Measurements from ENCODE around the gene MAP3K20.

MAP3K20 gene

DNA sequence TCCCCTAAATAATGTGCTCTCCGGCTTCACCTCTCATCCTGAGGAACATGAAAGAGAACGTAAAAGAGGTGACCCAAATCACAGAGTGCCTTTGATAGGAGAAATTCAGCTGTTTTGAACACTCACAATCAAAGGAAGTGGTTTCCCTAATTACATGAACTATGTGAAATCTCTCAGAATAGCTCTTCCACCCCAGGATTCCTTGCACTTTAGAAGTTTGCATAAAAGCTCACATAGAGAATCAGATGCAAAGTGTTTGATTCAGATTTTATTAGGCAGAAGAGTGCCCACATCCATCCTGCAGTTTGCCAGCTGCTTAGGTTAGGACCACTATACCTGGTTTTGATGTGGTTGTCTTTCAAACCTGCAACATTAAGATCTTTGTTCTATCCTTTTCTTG lies 61.0 kb downstream of the MAP3K20 start:
- peaks cover 9% of the 10 kb centered on the region for H3K9me3 Mint-ChIP-seq
- DNase-seq (ENCODE audit: low spot score): no peak
- H3K36me3 Mint-ChIP-seq (ENCODE audit: low read depth): peaks cover 14% of the 10 kb centered on the region
- H3K4me3 Mint-ChIP-seq: peak overlapping the region; percentile 41
- peaks cover 12% of the 10 kb centered on the region for H3K27me3 Mint-ChIP-seq (ENCODE audit: low read depth)
- peaks cover 57% of the 10 kb centered on the region for H3K4me1 Mint-ChIP-seq (ENCODE audit: low read depth)
- H3K27ac Mint-ChIP-seq: no peak overlapping the region

DNA sequence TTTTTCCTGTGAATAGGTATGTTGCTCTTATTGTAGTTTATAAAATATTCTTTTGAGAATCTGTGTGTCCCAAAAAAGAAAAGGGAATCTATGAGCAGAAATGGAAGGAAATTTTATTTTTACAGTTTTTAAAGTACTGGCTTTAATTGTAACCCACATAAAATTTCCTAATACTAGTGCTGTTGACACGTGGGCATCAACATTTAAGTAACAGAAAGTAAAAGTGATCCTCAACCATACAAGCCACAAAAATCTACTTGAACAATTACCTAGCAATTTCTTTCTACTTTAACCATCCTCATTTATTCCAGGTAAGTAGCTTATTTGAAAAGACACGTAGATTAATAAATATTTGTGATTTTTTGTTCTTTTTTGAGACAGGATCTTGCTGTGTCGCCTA lies 62.0 kb downstream of the MAP3K20 start:
- peaks cover 20% of the 10 kb centered on the region for H3K36me3 Mint-ChIP-seq (ENCODE audit: low read depth)
- H3K4me3 Mint-ChIP-seq: peak overlapping the region; percentile 30
- peaks cover 15% of the 10 kb centered on the region for H3K27me3 Mint-ChIP-seq (ENCODE audit: low read depth)
- H3K9me3 Mint-ChIP-seq: peaks cover 16% of the 10 kb centered on the region
- no peak for DNase-seq (ENCODE audit: low spot score)
- no peak overlapping the region for H3K27ac Mint-ChIP-seq
- peaks cover 47% of the 10 kb centered on the region for H3K4me1 Mint-ChIP-seq (ENCODE audit: low read depth)

DNA sequence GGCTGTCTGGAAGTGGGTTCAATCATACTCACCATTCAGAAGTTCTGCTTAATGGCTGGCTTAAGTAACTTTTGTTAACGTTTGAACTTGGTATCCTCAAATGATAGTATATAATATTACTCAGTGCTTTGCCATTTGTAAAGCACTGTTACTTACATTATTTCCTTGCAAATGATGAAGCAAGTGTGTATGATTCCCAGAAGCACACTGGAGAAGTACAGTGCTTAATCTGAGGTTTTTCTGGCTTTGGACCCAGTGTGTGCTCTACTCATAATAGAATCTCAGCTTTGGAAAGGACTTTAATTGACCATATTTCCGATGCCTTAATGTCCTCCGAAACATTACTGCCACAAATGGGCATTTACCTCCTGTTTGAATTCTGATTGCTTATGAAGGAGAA lies 63.3 kb downstream of the MAP3K20 start:
- Mint-ChIP-seq H3K27me3 (ENCODE audit: low read depth) (peaks cover 15% of the 10 kb centered on the region), H3K9me3 (peaks cover 17% of the 10 kb centered on the region), H3K4me1 (ENCODE audit: low read depth) (peaks cover 38% of the 10 kb centered on the region), H3K4me3 (no peak overlapping the region), H3K27ac (no peak overlapping the region), H3K36me3 (ENCODE audit: low read depth) (peaks cover 18% of the 10 kb centered on the region)
- no peak for DNase-seq (ENCODE audit: low spot score)

DNA sequence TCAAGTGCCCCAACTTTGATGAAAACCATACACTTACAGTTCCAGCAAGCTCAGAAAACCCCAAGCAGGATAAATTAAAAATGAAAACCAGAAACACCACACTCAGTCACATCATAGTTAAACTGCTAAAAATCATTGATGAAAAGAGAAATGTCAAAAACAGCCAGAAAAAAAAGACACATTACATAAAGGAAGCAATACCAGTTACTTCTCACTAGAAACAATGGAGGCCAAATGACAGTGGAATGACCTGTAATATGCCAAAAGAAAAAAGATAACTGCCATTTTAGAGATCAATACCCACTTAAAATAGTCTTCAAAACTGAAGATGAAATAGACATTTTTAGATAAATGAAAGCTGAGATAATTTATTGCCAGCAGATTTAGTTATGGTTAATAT lies 66.0 kb downstream of the MAP3K20 start:
- Mint-ChIP-seq H3K27ac (no peak overlapping the region), H3K4me1 (ENCODE audit: low read depth) (peaks cover 19% of the 10 kb centered on the region), H3K4me3 (no peak overlapping the region), H3K36me3 (ENCODE audit: low read depth) (peaks cover 13% of the 10 kb centered on the region), H3K27me3 (ENCODE audit: low read depth) (peaks cover 10% of the 10 kb centered on the region), H3K9me3 (peaks cover 17% of the 10 kb centered on the region)
- no peak for DNase-seq (ENCODE audit: low spot score)

DNA sequence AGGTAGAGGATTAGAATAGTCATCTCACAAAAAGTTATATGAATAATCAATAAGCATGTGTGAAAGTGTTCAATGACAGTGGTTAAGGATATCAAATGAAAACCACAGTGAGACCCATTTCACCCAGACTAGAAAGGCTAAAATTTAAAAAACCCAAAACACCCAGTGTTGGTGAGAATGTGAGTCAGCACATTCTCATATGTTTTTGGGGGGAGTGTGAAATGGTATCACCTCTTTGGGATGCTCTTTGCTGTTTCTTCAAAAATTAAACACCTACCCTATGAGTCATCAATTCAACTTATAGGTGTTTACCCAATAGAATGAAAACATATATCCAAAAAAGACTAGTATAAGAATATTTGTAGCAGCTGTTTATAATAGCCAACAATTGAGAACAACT lies 69.8 kb downstream of the MAP3K20 start:
- H3K27ac Mint-ChIP-seq: no peak overlapping the region
- DNase-seq (ENCODE audit: low spot score): no peak
- H3K4me3 Mint-ChIP-seq: no peak overlapping the region
- peaks cover 10% of the 10 kb centered on the region for H3K27me3 Mint-ChIP-seq (ENCODE audit: low read depth)
- H3K36me3 Mint-ChIP-seq (ENCODE audit: low read depth): peaks cover 16% of the 10 kb centered on the region
- peaks cover 22% of the 10 kb centered on the region for H3K9me3 Mint-ChIP-seq
- H3K4me1 Mint-ChIP-seq (ENCODE audit: low read depth): peaks cover 22% of the 10 kb centered on the region

DNA sequence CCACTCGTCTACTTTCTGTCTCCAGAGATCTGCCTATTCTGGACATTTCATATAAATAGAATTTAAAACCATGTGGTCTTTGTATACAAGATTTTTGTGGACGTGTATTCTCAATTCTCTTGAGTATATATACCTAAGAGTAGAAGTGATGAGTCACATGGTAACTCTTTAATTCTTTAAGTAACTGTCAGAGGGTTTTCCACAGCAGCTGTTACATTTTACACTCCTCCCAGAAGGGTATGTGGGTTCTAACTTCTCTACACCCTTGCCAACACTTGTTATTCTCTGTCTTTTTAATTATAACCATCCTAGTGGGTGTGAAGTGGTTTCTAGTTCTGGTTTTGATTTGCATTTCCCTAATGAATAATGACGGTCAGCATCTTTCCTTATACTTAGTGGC lies 70.9 kb downstream of the MAP3K20 start:
- no peak for DNase-seq (ENCODE audit: low spot score)
- peaks cover 5% of the 10 kb centered on the region for H3K27me3 Mint-ChIP-seq (ENCODE audit: low read depth)
- H3K4me3 Mint-ChIP-seq: no peak overlapping the region
- H3K4me1 Mint-ChIP-seq (ENCODE audit: low read depth): peaks cover 28% of the 10 kb centered on the region
- peaks cover 13% of the 10 kb centered on the region for H3K9me3 Mint-ChIP-seq
- H3K36me3 Mint-ChIP-seq (ENCODE audit: low read depth): peaks cover 9% of the 10 kb centered on the region
- no peak overlapping the region for H3K27ac Mint-ChIP-seq

DNA sequence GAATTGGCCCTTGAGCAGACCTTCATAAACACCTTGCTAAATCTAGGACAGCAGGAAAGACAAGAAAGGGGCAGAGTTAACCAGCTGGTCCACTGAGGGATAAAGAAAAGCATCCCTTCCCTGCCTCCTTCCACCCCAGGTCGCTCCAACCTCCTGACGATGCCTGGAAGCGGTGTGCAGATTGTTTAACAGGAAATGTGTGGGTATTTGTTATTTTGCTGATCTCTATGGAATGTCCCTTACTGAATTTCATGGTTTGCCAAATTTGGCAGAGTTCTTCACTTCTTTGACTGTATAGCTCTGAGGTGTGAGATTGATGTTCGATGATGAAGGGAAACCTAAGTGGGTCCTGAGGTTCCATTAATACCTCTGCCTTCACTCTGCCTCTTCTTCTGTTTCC lies 72.9 kb downstream of the MAP3K20 start:
- no peak for DNase-seq (ENCODE audit: low spot score)
- Mint-ChIP-seq H3K4me1 (ENCODE audit: low read depth) (peaks cover 37% of the 10 kb centered on the region), H3K36me3 (ENCODE audit: low read depth) (peaks cover 3% of the 10 kb centered on the region), H3K4me3 (no peak overlapping the region), H3K27ac (no peak overlapping the region), H3K9me3 (peaks cover 5% of the 10 kb centered on the region), H3K27me3 (ENCODE audit: low read depth) (no peaks in the 10 kb centered on the region)

DNA sequence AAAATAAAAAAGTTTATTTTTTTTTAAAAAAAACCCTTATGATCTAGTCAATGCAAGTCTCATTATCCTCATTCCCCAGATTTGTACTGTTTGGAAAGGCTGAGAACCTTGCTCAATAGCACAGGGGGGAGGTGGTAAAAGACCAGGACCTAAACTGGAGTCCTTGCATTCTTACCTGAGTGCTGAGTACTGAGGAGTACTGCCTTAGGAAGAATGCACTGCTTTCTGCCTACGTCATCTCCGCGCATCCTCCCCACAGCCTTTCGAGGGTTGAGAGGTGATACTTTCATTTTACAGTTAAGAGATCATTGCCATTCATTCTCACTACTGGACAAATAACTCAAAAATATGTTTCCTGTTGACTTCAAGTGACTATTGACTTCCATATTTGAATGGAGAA lies 73.8 kb downstream of the MAP3K20 start:
- DNase-seq (ENCODE audit: low spot score): peak; percentile 65
- Mint-ChIP-seq H3K27me3 (ENCODE audit: low read depth) (no peaks in the 10 kb centered on the region), H3K4me3 (peak overlapping the region; percentile 60), H3K4me1 (ENCODE audit: low read depth) (peaks cover 37% of the 10 kb centered on the region), H3K27ac (peak overlapping the region; percentile 90), H3K36me3 (ENCODE audit: low read depth) (peaks cover 7% of the 10 kb centered on the region), H3K9me3 (peaks cover 5% of the 10 kb centered on the region)

DNA sequence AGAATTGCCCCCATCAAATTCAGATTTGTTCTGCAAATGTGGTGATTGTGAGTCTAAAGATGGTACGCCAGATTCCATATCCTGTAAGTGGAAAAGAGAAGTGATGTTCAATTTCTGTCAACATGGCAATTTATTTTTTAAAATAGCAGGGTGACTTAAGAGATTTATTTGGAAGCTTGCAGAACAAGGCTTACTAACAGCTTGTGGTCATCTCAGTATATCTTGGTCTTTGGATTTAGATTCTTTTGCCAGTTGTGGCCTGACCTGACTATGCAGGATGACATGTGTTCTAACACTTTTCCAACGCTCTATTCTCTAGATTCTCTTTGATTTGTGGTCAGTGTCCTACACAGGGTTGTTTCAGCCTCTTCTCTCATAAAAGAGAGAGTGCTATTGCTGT lies 74.4 kb downstream of the MAP3K20 start:
- Mint-ChIP-seq H3K4me3 (peak overlapping the region; percentile 60), H3K9me3 (peaks cover 5% of the 10 kb centered on the region), H3K36me3 (ENCODE audit: low read depth) (peaks cover 9% of the 10 kb centered on the region), H3K4me1 (ENCODE audit: low read depth) (peaks cover 38% of the 10 kb centered on the region), H3K27me3 (ENCODE audit: low read depth) (no peaks in the 10 kb centered on the region), H3K27ac (peak overlapping the region; percentile 90)
- DNase-seq (ENCODE audit: low spot score): no peak

DNA sequence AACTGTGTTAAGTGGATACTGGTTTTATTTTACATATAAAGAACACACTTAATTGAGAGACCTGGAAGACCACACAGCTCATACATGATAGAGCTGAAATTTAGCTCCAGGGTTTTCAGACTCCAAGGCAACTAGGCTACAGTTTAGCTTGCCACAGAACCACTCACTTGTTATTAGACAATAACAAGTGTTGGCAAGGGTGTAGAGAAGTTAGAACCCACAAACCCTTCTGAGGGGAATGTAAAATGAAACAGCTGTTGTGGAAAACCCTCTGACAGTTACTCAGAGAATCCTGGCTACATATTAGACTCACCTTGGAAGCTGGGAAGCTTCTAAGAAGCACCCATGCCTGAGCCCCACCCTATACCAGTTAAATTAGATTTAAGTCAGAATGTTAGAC lies 75.3 kb downstream of the MAP3K20 start:
- peaks cover 35% of the 10 kb centered on the region for H3K4me1 Mint-ChIP-seq (ENCODE audit: low read depth)
- H3K27ac Mint-ChIP-seq: no peak overlapping the region
- H3K36me3 Mint-ChIP-seq (ENCODE audit: low read depth): peaks cover 9% of the 10 kb centered on the region
- DNase-seq (ENCODE audit: low spot score): no peak
- peaks cover 5% of the 10 kb centered on the region for H3K9me3 Mint-ChIP-seq
- H3K4me3 Mint-ChIP-seq: no peak overlapping the region
- H3K27me3 Mint-ChIP-seq (ENCODE audit: low read depth): no peaks in the 10 kb centered on the region

DNA sequence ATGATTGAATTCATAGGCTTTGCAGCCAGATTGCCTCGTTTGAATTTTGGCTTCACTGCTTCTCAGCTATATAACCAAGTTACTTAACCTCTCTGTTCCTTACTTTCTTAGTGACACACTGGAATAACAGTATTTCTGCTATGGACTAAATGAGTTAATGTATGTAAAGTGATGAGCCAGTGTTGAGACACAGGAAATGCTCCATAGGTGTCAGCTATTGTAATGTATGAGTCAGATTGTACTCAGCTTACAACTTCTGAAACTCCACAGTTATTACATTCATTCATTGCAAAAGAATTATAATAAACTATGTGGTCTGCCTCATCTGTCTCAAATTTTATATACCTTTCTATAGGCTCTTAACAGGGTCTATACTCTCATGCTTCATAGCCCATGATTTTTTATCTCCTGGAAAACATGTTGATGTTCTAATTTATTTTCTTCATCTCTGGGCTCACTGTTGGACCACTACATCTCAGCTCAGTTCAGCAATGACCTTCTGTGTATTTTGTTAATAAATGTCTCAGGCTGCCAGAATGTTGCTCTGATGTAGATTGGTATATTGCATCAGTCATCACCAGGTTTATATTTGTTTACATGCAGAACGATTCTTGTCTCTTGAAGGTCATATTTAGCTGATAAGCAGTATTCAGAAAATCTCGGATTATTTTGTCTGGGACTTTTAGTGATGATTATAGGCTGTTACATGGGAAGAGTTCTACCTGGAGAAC lies 76.2 kb downstream of the MAP3K20 start:
- peak overlapping the region; percentile 10 for H3K27ac Mint-ChIP-seq
- H3K9me3 Mint-ChIP-seq: peaks cover 5% of the 10 kb centered on the region
- peaks cover 9% of the 10 kb centered on the region for H3K36me3 Mint-ChIP-seq (ENCODE audit: low read depth)
- no peak for DNase-seq (ENCODE audit: low spot score)
- H3K4me3 Mint-ChIP-seq: no peak overlapping the region
- no peaks in the 10 kb centered on the region for H3K27me3 Mint-ChIP-seq (ENCODE audit: low read depth)
- H3K4me1 Mint-ChIP-seq (ENCODE audit: low read depth): peaks cover 35% of the 10 kb centered on the region

DNA sequence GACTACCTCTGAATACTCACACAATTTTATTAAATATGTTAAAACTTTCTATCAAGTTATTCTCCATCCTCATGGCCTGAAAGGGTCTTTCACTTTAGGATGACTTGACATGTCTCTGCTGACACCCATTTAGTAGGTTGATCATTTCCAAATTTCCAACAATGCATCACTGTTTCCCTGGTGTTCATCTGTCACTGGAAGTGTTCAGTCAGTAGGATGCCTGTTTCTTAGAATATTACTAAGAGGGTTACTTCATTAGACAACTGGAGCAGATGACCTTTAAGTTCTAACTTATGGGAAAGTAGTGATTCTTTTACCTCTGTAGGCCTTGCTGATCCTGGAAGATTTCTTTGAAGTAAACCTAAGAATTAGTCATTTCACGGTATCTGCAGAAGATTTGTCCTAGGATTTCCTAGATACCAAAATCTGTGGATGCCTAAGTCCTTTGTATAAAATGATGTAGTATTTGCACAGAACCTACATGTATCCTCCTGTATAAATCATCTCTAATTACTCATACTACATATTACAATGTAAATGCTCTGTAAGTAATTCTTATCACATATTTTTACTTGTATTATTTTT lies 77.7 kb downstream of the MAP3K20 start:
- H3K27me3 Mint-ChIP-seq (ENCODE audit: low read depth): no peaks in the 10 kb centered on the region
- H3K4me3 Mint-ChIP-seq: no peak overlapping the region
- peaks cover 33% of the 10 kb centered on the region for H3K4me1 Mint-ChIP-seq (ENCODE audit: low read depth)
- no peak for DNase-seq (ENCODE audit: low spot score)
- H3K27ac Mint-ChIP-seq: no peak overlapping the region
- H3K9me3 Mint-ChIP-seq: peaks cover 5% of the 10 kb centered on the region
- peaks cover 9% of the 10 kb centered on the region for H3K36me3 Mint-ChIP-seq (ENCODE audit: low read depth)

DNA sequence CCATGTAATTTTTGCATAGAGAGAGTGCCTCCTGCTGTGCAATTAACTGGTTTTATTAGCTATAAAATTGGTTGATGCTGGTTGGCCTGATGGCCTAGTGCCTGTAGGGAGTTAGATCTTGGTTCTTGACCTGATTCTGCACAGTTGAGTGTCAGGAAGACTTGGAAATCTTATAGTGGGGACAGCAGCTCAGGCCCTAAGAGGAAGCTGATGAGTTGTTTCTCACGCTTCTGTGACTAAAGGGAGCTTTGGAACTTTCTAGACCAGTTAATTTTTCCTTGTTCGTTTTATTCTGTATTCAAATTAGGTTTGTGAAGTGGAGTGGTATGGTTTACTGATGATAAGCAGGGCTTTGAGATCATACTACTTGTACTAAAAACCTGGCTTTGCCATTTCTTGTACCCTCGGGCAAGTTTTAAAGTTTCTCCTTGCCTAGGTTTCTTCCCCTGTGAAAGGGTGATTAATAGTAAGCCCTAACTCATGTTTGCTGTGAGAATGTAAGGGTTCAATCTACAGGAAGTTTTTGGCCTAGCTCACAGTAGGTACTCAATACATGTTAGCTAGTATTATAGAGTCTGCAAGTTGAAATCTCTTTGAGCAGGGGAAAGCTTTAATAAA lies 82.1 kb downstream of the MAP3K20 start:
- DNase-seq (ENCODE audit: low spot score): no peak
- Mint-ChIP-seq H3K4me1 (ENCODE audit: low read depth) (peaks cover 2% of the 10 kb centered on the region), H3K27me3 (ENCODE audit: low read depth) (peaks cover 2% of the 10 kb centered on the region), H3K4me3 (no peak overlapping the region), H3K9me3 (peaks cover under 1% of the 10 kb centered on the region), H3K27ac (no peak overlapping the region), H3K36me3 (ENCODE audit: low read depth) (peaks cover 6% of the 10 kb centered on the region)

DNA sequence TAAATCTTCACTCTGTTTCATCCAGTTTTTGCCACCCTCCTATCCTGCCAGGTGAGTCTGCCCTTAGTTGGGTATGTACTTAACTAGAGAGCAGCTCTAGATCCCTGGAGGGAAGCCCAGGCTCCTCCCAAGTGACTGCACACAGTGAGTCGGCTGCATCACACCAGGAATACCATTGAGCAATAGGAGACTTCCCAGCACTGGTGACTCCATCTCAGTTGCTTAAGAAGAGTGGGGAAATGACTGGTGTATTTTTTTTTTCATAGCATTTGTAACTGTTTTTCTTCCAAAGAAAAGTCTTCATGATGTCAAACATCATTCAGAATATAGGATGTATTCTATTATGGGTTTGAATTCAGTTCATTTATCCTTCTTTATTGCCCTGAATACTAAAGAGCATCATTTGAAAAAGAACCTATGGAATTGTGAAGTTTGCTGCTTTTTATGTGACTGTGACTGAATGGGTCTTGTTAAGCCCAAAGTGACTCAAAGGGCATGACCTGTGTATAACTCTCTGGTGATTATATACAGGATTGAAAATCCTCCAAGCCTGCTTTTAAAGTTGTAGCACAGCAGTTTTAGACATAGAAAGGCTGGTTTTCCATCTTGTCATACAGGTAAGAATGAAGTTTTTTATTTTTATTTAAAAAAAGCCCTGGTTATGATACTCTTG lies 84.3 kb downstream of the MAP3K20 start:
- H3K4me3 Mint-ChIP-seq: no peak overlapping the region
- peaks cover 3% of the 10 kb centered on the region for H3K27me3 Mint-ChIP-seq (ENCODE audit: low read depth)
- DNase-seq (ENCODE audit: low spot score): no peak
- peaks cover 8% of the 10 kb centered on the region for H3K9me3 Mint-ChIP-seq
- H3K4me1 Mint-ChIP-seq (ENCODE audit: low read depth): no peaks in the 10 kb centered on the region
- H3K36me3 Mint-ChIP-seq (ENCODE audit: low read depth): no peaks in the 10 kb centered on the region
- no peak overlapping the region for H3K27ac Mint-ChIP-seq
